HUES64 (cell line): ENCODE results near the gene BTBD7. TPM values are rescaled to one million over a fixed set of nuclear protein-coding genes. Genes with fewer than 3 reads are reported as not detected.
"Not testable (repeated sequence)": the region's sequence is repeated elsewhere in the genome, so short reads cannot be mapped to it uniquely, and the experiment has no call there.

ENCODE experiments used
- H3K27ac ChIP-seq: 2 replicates; pipeline ENCODE4 v1.7.0; 2013; ENCODE audit warnings: low read depth, low read length, inconsistent platforms
- H3K27me3 ChIP-seq: 2 replicates; pipeline ENCODE4 v1.6.1; 2013; ENCODE audit warnings: mild to moderate bottlenecking, low read length; ENCODE audit not compliant: insufficient read depth
- H3K36me3 ChIP-seq: 2 replicates; pipeline ENCODE4 v1.6.1; 2013; ENCODE audit warnings: mild to moderate bottlenecking, low read length; ENCODE audit not compliant: insufficient read depth
- H3K4me1 ChIP-seq: 2 replicates; pipeline ENCODE4 v1.6.1; 2013; ENCODE audit warnings: mild to moderate bottlenecking, low read length, moderate library complexity; ENCODE audit not compliant: insufficient read depth
- H3K4me3 ChIP-seq: 2 replicates; pipeline ENCODE4 v1.5.1; 2013; ENCODE audit warnings: mild to moderate bottlenecking, low read length, moderate library complexity
- H3K9ac ChIP-seq: 2 replicates; pipeline ENCODE4 v1.6.1; 2013; ENCODE audit warnings: mild to moderate bottlenecking, low read depth, low read length
- H3K9me3 ChIP-seq: 2 replicates; pipeline ENCODE4 v1.6.1; 2013; ENCODE audit warnings: low read depth, low read length; ENCODE audit not compliant: insufficient read depth
- WGBS: fragments of 150-250, 120-280 bp; methylation state at CpG from one replicate; pipeline ENCODE4 v1.1.7; 2013; ENCODE audit warnings: missing lambda C conversion rate; 5-methylcytosine and 5-hydroxymethylcytosine counted together
- polyA plus RNA-seq, 2 experiments: library from polyadenylated mRNA; stranded (reverse); fragments of 50-300 nt; gene quantifications; one replicate each; pipeline ENCODE4 v1.2.3, GENCODE V29; 2013

Gene BTBD7, protein sequence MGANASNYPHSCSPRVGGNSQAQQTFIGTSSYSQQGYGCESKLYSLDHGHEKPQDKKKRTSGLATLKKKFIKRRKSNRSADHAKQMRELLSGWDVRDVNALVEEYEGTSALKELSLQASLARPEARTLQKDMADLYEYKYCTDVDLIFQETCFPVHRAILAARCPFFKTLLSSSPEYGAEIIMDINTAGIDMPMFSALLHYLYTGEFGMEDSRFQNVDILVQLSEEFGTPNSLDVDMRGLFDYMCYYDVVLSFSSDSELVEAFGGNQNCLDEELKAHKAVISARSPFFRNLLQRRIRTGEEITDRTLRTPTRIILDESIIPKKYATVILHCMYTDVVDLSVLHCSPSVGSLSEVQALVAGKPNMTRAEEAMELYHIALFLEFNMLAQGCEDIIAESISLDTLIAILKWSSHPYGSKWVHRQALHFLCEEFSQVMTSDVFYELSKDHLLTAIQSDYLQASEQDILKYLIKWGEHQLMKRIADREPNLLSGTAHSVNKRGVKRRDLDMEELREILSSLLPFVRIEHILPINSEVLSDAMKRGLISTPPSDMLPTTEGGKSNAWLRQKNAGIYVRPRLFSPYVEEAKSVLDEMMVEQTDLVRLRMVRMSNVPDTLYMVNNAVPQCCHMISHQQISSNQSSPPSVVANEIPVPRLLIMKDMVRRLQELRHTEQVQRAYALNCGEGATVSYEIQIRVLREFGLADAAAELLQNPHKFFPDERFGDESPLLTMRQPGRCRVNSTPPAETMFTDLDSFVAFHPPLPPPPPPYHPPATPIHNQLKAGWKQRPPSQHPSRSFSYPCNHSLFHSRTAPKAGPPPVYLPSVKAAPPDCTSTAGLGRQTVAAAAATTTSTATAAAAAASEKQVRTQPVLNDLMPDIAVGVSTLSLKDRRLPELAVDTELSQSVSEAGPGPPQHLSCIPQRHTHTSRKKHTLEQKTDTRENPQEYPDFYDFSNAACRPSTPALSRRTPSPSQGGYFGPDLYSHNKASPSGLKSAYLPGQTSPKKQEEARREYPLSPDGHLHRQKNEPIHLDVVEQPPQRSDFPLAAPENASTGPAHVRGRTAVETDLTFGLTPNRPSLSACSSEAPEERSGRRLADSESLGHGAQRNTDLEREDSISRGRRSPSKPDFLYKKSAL
- polyA plus RNA-seq (2013, experiment 1 of 2) = 17.4 TPM
- 17.2 TPM for polyA plus RNA-seq (2013, experiment 2 of 2)

DNA sequence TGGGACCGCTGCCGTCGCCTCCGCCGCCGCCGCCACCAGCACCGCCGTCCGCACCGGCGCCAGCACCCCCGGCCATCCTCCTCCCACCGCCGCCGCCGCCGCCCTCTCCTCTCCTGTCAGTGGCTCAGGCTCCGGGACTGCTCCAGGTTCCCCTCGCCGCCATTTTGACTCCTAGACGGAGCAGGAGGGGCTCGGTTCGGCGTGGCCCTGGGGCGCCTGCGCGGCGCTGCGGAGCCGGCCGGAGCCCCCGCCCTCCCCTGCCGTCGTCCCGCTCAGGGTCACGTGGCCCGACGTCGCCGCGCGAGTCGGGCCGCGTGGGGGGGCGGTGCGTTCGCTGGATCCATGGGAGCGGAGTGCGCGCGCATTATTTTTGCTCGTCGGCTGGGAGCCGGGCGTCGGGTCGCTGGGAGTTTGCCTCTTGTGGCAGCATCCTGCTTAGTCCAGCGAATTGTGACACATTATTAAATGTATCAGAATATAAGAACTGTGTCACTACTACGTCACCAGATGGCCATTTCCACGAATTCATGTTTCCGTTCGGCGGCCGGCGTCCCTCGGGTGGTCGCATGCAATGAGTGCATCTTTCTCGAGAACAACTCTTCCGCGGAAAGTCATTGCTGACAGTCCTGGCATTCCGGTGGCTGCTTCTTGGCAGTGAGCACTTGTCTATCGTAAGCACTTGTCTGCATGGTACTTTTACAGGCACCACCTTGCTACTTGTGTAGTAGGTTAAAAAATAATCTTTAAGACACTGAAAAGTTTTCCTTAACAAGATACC lies at the start of gene BTBD7:
Gene BTBD7 (minus strand): TSS at position 184 of the 778 bp plus-strand sequence. CDS start 36,985 bp downstream, outside the sequence.
- under 1% methylated on average over 74 of the region's 74 CpGs for WGBS
- Histone ChIP-seq H3K9ac (peak within 1 kb of the TSS; percentile 86), H3K27ac (peak within 1 kb of the TSS; percentile 84), H3K27me3 (no peaks in the 10 kb centered on the region), H3K9me3 (peaks cover 13% of the 10 kb centered on the region), H3K4me3 (peak within 1 kb of the TSS; percentile 72), H3K36me3 (no peaks in the 10 kb centered on the region), H3K4me1 (peaks cover 38% of the 10 kb centered on the region)

DNA sequence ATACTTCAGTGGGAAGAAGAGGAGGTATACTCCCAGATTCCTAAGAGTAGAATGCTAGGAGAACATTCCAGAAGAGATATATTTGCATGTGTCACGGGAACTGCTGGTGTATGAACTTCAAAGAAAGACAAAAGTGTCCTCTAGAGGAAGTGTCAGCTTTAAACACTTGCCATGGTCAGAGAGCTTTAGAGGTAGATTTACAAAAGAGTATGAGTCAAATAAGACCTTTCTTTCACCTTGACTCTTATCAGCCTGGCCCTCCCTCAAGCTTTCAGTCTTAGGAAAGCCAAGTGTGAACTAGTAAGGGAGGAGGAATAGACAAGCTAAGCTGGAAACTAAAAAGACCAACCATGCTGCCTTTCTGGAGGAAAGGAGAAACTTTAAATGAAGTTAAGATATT lies 48.8 kb upstream of the BTBD7 start:
- H3K36me3 ChIP-seq = no peaks in the 10 kb centered on the region
- WGBS = 86% methylated on average over 1 of the region's 1 CpG
- no peak overlapping the region for H3K9ac ChIP-seq
- H3K4me1 ChIP-seq = no peaks in the 10 kb centered on the region
- no peaks in the 10 kb centered on the region for H3K27me3 ChIP-seq
- no peak overlapping the region for H3K27ac ChIP-seq
- H3K9me3 ChIP-seq = no peaks in the 10 kb centered on the region
- no peak overlapping the region for H3K4me3 ChIP-seq

DNA sequence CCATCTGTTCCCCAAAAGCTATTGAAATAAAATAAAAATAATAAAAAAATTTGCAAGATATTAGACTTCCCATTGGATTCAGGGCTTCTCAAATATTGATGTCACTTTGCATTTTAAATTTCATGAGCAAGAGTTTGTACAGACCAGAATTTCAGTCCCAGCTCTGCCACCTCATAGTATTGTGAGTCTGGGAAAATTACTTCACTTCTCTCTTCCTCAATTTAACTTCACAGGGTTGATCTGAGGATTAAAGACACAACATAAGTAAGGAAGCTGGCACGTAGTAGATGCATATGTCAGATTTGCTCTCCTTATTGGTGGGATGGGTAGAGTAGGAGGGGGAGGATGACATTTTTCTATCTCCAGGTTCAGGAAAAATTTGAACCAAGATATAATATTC lies 47.0 kb upstream of the BTBD7 start:
- no peaks in the 10 kb centered on the region for H3K36me3 ChIP-seq
- H3K27ac ChIP-seq = no peak overlapping the region
- H3K27me3 ChIP-seq = no peaks in the 10 kb centered on the region
- H3K9ac ChIP-seq = no peak overlapping the region
- no peak overlapping the region for H3K4me3 ChIP-seq
- WGBS = 100% methylated on average over 1 of the region's 1 CpG
- H3K4me1 ChIP-seq = no peaks in the 10 kb centered on the region
- no peaks in the 10 kb centered on the region for H3K9me3 ChIP-seq

DNA sequence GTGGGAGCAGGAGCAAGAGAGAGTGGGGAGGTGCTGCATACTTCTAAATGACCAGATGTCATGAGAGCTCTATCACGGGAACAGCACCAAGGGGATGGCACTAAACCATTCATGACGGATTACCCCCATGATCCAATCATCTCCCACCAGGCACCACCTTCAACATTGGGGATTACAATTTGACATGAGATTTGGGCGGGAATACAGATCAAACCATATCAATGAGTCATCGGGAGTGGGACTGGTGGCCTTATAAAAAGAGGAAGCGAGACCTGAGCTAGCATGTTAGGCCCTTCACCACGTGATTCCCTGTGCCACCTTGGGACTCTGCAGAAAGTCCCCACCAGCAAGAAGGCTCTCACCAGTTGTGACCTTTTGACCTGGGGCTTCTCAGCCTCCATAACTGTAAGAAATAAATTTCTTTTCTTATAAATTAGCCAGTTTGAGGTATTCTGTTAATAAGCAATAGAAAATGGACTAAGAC lies 42.9 kb upstream of the BTBD7 start:
- no peak overlapping the region for H3K9ac ChIP-seq
- WGBS = 90% methylated on average over 6 of the region's 6 CpGs
- no peaks in the 10 kb centered on the region for H3K4me1 ChIP-seq
- no peak overlapping the region for H3K27ac ChIP-seq
- H3K36me3 ChIP-seq = no peaks in the 10 kb centered on the region
- no peak overlapping the region for H3K4me3 ChIP-seq
- no peaks in the 10 kb centered on the region for H3K27me3 ChIP-seq
- no peaks in the 10 kb centered on the region for H3K9me3 ChIP-seq

DNA sequence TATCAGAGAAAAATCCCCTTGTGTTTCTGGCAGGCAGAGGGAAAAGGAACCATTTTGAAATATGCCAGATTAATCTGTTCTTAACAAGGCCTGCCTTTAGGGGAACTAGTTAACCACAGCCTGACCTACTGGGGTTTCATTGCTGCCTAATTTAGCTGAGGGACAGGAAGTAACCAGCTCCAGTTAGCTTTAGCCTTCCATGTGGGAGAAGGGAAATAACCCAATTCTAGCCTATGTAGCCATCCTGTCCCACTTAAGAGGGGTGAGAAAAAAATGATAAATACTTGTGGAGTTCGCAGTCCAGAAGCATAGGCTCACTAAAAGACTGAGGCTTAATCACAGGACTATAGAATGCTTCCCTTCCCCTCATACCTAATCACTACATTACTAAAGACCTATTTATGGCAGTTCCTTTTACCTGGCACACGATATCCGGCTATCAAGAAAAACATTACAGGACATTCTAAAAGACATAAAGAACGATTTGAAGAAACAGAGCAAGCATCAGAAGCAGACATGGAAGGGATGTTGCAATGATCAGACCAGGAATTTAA lies 37.0 kb upstream of the BTBD7 start:
- Histone ChIP-seq H3K9ac (no peak overlapping the region), H3K36me3 (no peaks in the 10 kb centered on the region), H3K4me1 (no peaks in the 10 kb centered on the region), H3K9me3 (no peaks in the 10 kb centered on the region), H3K27ac (no peak overlapping the region), H3K4me3 (no peak overlapping the region), H3K27me3 (no peaks in the 10 kb centered on the region)
- WGBS = 94% methylated on average over 4 of the region's 4 CpGs

DNA sequence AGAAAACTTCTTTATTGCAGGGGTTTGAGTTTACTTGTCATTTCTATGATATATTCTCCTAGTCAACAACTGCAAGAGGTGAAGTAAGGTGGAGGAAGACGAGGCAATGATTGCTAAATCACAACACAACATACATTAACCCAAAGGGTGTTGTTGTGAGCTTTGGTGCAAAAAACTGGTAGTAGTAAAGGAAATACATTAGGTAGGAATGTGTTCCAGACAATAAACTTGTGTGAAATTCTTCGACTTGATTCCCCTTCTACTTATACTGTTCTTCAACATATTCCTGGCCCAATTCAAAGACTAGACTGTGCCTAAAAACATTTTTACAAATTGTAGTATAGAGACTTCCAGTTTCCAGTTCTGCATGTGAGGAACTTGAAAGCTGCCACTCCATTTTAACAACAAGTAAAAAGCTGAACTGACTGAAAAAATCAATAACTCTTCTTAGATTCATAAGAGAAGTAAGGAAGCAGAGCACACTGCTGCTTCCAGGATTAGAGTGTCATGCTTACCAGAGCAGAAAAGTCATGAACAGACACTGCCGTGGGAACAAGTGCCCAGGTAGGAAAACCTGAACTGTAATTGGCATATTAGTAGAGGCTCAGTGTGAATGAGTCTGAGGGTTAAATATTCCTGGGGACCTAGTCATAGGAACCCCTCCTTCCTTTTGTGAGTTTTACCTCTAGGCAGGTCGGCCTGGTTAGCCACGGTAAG lies 36.3 kb upstream of the BTBD7 start:
- Histone ChIP-seq H3K36me3 (no peaks in the 10 kb centered on the region), H3K9me3 (no peaks in the 10 kb centered on the region), H3K27me3 (no peaks in the 10 kb centered on the region), H3K4me1 (no peaks in the 10 kb centered on the region), H3K4me3 (no peak overlapping the region), H3K27ac (no peak overlapping the region), H3K9ac (no peak overlapping the region)
- 90% methylated on average over 4 of the region's 5 CpGs for WGBS

DNA sequence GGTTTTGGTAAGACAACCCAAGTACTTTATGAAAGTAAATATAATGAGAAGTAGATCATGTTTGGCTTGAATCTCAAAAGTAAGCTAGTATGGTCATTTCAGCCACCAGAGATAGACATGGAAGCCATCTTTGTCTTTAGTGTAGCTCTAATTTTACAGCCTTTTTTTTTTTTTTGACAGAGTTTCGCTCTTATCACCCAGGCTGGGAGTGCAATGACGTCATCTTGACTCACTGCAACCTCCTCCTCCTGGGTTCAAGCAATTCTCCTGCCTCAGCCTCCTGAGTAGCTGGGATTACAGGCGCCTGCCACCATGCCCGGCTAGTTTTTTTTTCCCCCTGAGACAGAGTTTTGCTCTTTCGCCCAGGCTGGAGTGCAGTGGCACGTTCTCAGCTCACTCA lies 22.0 kb upstream of the BTBD7 start:
- H3K36me3 ChIP-seq, H3K9me3 ChIP-seq, H3K9ac ChIP-seq, H3K4me1 ChIP-seq, H3K27me3 ChIP-seq, H3K27ac ChIP-seq, H3K4me3 ChIP-seq: not testable (repeated sequence)
- 96% methylated on average over 6 of the region's 6 CpGs for WGBS

DNA sequence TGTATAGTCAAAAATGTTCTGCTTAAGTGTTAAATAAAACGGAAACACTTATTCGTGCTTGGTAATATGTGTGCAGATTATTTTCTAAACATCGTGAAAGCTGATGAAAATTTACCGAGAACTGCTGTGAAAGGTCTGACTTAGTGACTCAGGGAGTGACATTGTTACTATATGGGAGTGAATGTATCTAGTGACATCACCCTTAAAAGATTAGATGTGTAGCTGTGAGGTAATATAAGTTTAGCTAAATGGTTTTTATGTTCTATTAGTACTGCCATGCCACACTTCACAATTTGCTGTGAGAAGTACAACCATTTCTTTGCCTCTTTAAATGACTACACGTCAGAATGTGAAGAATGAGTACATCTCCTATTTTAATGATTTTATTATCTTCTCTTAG lies 15.5 kb upstream of the BTBD7 start:
- Histone ChIP-seq H3K9me3 (peaks cover 7% of the 10 kb centered on the region), H3K4me1 (peaks cover 28% of the 10 kb centered on the region), H3K9ac (no peak overlapping the region), H3K4me3 (no peak overlapping the region), H3K27ac (no peak overlapping the region), H3K27me3 (no peaks in the 10 kb centered on the region), H3K36me3 (no peaks in the 10 kb centered on the region)
- 97% methylated on average over 5 of the region's 5 CpGs for WGBS

DNA sequence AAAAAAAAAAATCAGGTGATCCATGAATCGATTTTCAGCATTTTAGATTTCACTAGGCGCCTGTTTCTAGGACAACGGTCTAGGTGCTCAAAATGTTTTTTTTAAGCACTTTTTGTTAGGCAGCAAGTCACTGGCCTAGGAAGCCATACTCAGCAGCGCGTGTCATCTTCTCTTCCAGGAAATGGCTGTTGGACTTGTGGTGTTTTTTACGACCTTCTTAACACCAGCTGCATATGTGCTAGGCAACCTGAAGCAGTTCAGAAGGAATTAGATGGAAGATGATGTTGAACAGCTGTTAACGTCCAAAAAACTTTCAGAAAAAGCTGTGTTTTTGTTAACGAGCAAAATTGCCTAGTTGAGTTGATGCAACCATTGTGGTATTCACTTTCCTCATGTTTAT lies 15.0 kb upstream of the BTBD7 start:
- no peaks in the 10 kb centered on the region for H3K36me3 ChIP-seq
- H3K4me1 ChIP-seq = peaks cover 29% of the 10 kb centered on the region
- H3K4me3 ChIP-seq = no peak overlapping the region
- no peak overlapping the region for H3K9ac ChIP-seq
- 95% methylated on average over 8 of the region's 8 CpGs for WGBS
- no peaks in the 10 kb centered on the region for H3K27me3 ChIP-seq
- no peak overlapping the region for H3K27ac ChIP-seq
- peaks cover 9% of the 10 kb centered on the region for H3K9me3 ChIP-seq
